ENCODE results near the gene CBLL2.

CBLL2 gene

DNA sequence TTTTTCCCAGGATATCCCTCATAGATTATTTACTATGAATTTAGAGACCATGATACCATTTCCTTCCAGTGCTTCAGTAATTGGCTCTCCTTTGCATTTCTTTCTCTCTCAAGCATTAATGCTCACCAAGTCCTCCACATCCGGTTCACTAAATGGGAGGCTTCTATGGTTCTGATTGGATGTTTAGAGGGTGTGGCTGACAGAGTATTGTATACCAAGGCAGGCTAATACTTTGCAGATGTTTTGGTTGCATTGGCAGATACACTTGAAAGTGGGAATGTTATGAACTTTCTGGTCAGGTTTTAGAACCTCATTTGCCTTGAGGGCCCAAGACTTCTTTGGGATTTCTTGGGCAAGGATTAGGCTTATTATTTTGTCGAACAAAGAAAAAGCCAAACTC, 24.2 kb downstream of the CBLL2 start:
- Histone ChIP-seq H3K9ac (ENCODE audit: low read depth, low read length) (no peak overlapping the region), H3K36me3 (ENCODE audit: control insufficient read depth, insufficient read depth, low read length) (peaks cover 2% of the 10 kb centered on the region), H3K4me3 (ENCODE audit: low read depth, low read length) (no peak overlapping the region), H3K9me3 (ENCODE audit: control insufficient read depth, insufficient read depth, low read length) (no peaks in the 10 kb centered on the region), H3K4me1 (ENCODE audit: control insufficient read depth, insufficient read depth, low read length) (peaks cover 11% of the 10 kb centered on the region), H3K27me3 (ENCODE audit: control insufficient read depth, insufficient read depth, low read length) (no peaks in the 10 kb centered on the region)

GRCh38 chrX:22300130-22300529, 27.4 kb downstream of the CBLL2 start:
- Histone ChIP-seq H3K4me1 (ENCODE audit: control insufficient read depth, insufficient read depth, low read length) (peaks cover 11% of the 10 kb centered on the region), H3K9me3 (ENCODE audit: control insufficient read depth, insufficient read depth, low read length) (no peaks in the 10 kb centered on the region), H3K36me3 (ENCODE audit: control insufficient read depth, insufficient read depth, low read length) (no peaks in the 10 kb centered on the region), H3K27me3 (ENCODE audit: control insufficient read depth, insufficient read depth, low read length) (no peaks in the 10 kb centered on the region), H3K4me3 (ENCODE audit: low read depth, low read length) (no peak overlapping the region), H3K9ac (ENCODE audit: low read depth, low read length) (no peak overlapping the region)

- no peaks in the 10 kb centered on the region for H3K27me3 ChIP-seq (ENCODE audit: control insufficient read depth, insufficient read depth, low read length)
- no peak overlapping the region for H3K4me3 ChIP-seq (ENCODE audit: low read depth, low read length)
- H3K36me3 ChIP-seq (ENCODE audit: control insufficient read depth, insufficient read depth, low read length): no peaks in the 10 kb centered on the region
- no peaks in the 10 kb centered on the region for H3K9me3 ChIP-seq (ENCODE audit: control insufficient read depth, insufficient read depth, low read length)
- no peak overlapping the region for H3K9ac ChIP-seq (ENCODE audit: low read depth, low read length)
- H3K4me1 ChIP-seq (ENCODE audit: control insufficient read depth, insufficient read depth, low read length): peaks cover 20% of the 10 kb centered on the region
These were observed 38.1 kb downstream of the CBLL2 start for GRCh38 chrX:22310779-22311178.

DNA sequence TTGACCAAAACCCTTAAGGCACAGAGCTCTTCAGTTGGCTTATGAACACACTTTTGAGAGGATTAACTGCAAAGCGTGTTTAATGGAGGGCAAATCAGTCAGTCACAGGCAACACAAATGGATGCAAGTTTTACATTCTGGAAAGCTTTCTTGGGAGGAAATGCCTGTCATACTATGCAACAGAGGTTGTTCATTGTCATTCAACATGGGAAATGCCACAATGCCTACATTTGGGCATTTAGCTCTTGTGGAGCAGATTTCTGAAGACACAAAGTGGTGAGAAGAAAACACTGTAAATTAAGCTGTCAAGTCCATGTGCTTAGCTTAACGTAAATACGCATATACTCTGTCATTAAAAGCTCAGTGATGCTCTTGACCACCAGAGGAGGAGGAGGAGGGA, 41.1 kb downstream of the CBLL2 start:
- Histone ChIP-seq H3K4me3 (ENCODE audit: low read depth, low read length) (no peak overlapping the region), H3K9me3 (ENCODE audit: control insufficient read depth, insufficient read depth, low read length) (no peaks in the 10 kb centered on the region), H3K36me3 (ENCODE audit: control insufficient read depth, insufficient read depth, low read length) (no peaks in the 10 kb centered on the region), H3K27me3 (ENCODE audit: control insufficient read depth, insufficient read depth, low read length) (no peaks in the 10 kb centered on the region), H3K9ac (ENCODE audit: low read depth, low read length) (no peak overlapping the region), H3K4me1 (ENCODE audit: control insufficient read depth, insufficient read depth, low read length) (peaks cover 20% of the 10 kb centered on the region)

GRCh38 chrX:22314211-22314610, 41.5 kb downstream of the CBLL2 start:
- no peak overlapping the region for H3K9ac ChIP-seq (ENCODE audit: low read depth, low read length)
- H3K4me1 ChIP-seq (ENCODE audit: control insufficient read depth, insufficient read depth, low read length): peaks cover 20% of the 10 kb centered on the region
- H3K27me3 ChIP-seq (ENCODE audit: control insufficient read depth, insufficient read depth, low read length): no peaks in the 10 kb centered on the region

GRCh38 chrX:22314692-22315091, 42.0 kb downstream of the CBLL2 start:
- Histone ChIP-seq H3K9ac (ENCODE audit: low read depth, low read length) (no peak overlapping the region), H3K27me3 (ENCODE audit: control insufficient read depth, insufficient read depth, low read length) (no peaks in the 10 kb centered on the region), H3K4me3 (ENCODE audit: low read depth, low read length) (no peak overlapping the region)

More at GRCh38 chrX:22314211-22314610, 41.5 kb downstream of the CBLL2 start:
- no peaks in the 10 kb centered on the region for H3K36me3 ChIP-seq (ENCODE audit: control insufficient read depth, insufficient read depth, low read length)
- H3K9me3 ChIP-seq (ENCODE audit: control insufficient read depth, insufficient read depth, low read length): no peaks in the 10 kb centered on the region
- H3K4me3 ChIP-seq (ENCODE audit: low read depth, low read length): no peak overlapping the region

DNA sequence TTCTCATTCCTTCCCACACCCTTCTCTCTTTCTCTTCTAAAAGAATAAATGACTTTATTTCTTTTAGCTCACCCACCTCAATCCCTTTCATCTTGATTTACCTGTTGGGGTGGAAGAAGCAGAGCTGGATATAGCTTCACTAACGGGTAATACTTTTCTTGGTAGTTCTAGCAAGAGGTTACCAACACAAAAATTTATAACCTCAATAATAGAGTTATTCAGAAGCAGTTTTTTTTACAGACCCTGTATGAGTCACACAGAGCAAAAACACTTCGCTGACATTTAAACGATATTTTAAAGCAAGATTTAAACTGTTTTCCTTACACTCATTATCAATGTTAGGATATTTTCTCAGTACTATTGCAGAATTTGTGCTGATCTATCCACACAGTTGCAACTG, 42.4 kb downstream of the CBLL2 start:
- Histone ChIP-seq H3K4me1 (ENCODE audit: control insufficient read depth, insufficient read depth, low read length) (peaks cover 25% of the 10 kb centered on the region), H3K9ac (ENCODE audit: low read depth, low read length) (no peak overlapping the region), H3K36me3 (ENCODE audit: control insufficient read depth, insufficient read depth, low read length) (no peaks in the 10 kb centered on the region), H3K27me3 (ENCODE audit: control insufficient read depth, insufficient read depth, low read length) (no peaks in the 10 kb centered on the region), H3K9me3 (ENCODE audit: control insufficient read depth, insufficient read depth, low read length) (no peaks in the 10 kb centered on the region), H3K4me3 (ENCODE audit: low read depth, low read length) (no peak overlapping the region)

More at GRCh38 chrX:22314692-22315091, 42.0 kb downstream of the CBLL2 start:
- Histone ChIP-seq H3K4me1 (ENCODE audit: control insufficient read depth, insufficient read depth, low read length) (peaks cover 22% of the 10 kb centered on the region), H3K36me3 (ENCODE audit: control insufficient read depth, insufficient read depth, low read length) (no peaks in the 10 kb centered on the region), H3K9me3 (ENCODE audit: control insufficient read depth, insufficient read depth, low read length) (no peaks in the 10 kb centered on the region)

DNA sequence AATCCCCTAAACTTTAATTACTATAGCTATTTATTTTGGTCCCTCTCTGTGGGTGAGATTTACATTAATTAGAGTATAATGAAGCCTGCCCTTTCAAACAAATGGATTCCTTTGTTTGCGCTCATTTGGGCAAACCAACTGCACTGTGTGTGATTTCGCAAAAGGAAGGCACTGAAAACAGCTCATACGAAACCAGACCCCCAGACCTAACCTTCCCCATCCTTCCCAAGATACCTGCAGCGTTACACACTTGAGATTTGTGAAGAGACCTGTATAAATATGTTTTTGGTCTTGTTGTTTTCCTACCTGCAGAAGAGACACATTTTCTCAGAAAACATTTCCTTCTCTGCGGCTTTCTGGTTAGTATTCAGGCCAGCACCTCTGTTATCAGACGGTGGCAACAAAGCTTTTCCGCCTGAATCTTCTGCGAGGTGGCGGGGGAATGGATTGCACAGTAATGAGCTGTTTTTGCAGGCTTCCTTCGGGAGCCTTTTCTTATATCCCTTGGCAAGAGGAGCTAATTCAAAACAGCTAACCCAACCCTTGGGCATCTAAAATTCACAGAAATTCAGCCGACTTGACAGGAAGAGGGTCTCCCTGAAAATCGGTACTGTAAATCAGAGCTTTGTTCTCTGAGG, 47.6 kb downstream of the CBLL2 start:
- Histone ChIP-seq H3K9ac (ENCODE audit: low read depth, low read length) (no peak overlapping the region), H3K4me1 (ENCODE audit: control insufficient read depth, insufficient read depth, low read length) (peaks cover 18% of the 10 kb centered on the region), H3K36me3 (ENCODE audit: control insufficient read depth, insufficient read depth, low read length) (no peaks in the 10 kb centered on the region), H3K27me3 (ENCODE audit: control insufficient read depth, insufficient read depth, low read length) (no peaks in the 10 kb centered on the region), H3K4me3 (ENCODE audit: low read depth, low read length) (no peak overlapping the region), H3K9me3 (ENCODE audit: control insufficient read depth, insufficient read depth, low read length) (no peaks in the 10 kb centered on the region)

DNA sequence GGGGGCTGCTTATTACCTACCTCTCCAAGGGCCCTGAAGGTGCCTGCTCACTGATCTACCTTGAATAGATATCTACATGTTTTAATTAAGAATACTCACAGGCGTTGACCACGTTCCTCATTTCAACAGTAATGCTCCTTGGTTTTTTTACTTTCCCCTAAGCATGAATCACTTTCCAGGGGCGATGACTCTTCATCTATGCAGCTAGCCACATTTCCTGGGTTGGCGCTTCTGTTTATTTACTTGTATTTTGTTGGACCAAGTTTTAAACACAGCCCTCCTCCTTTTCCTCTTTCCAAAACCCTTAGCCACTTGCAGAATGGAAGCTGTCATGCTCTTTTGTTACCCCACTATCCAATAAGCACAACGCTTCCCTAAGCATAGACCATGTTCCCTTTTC, 50.8 kb downstream of the CBLL2 start:
- Histone ChIP-seq H3K4me3 (ENCODE audit: low read depth, low read length) (no peak overlapping the region), H3K4me1 (ENCODE audit: control insufficient read depth, insufficient read depth, low read length) (peaks cover 16% of the 10 kb centered on the region), H3K36me3 (ENCODE audit: control insufficient read depth, insufficient read depth, low read length) (no peaks in the 10 kb centered on the region), H3K9ac (ENCODE audit: low read depth, low read length) (no peak overlapping the region), H3K27me3 (ENCODE audit: control insufficient read depth, insufficient read depth, low read length) (no peaks in the 10 kb centered on the region), H3K9me3 (ENCODE audit: control insufficient read depth, insufficient read depth, low read length) (no peaks in the 10 kb centered on the region)
